ENCODE data around the gene SH2B2. TPM values are rescaled to one million over a fixed set of nuclear protein-coding genes. Genes with fewer than 3 reads are reported as not detected.

SH2B2 gene
- total RNA-seq, 1 donor from 2014 or later: 17.0 TPM

GRCh38 chr7:102279537-102280400, 6.9 kb upstream of the SH2B2 start:
- intact Hi-C loops (cut with DNase I): loop anchor here (10.0 kb wide), 1 partner anchor 735 kb away; no protein-coding TSS in a partner anchor
- no peak for DNase-seq
- no peaks in the 10 kb centered on the region for H3K27me3 ChIP-seq (ENCODE audit: low read depth)
- no peaks in the 10 kb centered on the region for H3K36me3 ChIP-seq
- no peaks in the 10 kb centered on the region for H3K9me3 ChIP-seq
- no peak overlapping the region for H3K27ac ChIP-seq
- peak; percentile 79 to 82 for ATAC-seq
- TF ChIP-seq CTCF (IDR thresholded peaks at IDR 0.05): peak; percentile 82
- peaks cover 9% of the 10 kb centered on the region for H3K4me1 ChIP-seq
- H3K4me3 ChIP-seq: no peak overlapping the region

- no peak for DNase-seq
- H3K4me3 ChIP-seq: no peak overlapping the region
- H3K27ac ChIP-seq: no peak overlapping the region
- H3K27me3 ChIP-seq (ENCODE audit: low read depth): no peaks in the 10 kb centered on the region
- intact Hi-C loops (cut with DNase I): no loop called here
- no peaks in the 10 kb centered on the region for H3K9me3 ChIP-seq
- no peaks in the 10 kb centered on the region for H3K36me3 ChIP-seq
- H3K4me1 ChIP-seq: peaks cover 16% of the 10 kb centered on the region
- no peak for TF ChIP-seq CTCF (IDR thresholded peaks at IDR 0.05)
- ATAC-seq: no peak
These were observed 6.1 kb upstream of the SH2B2 start for GRCh38 chr7:102280521-102280920.

GRCh38 chr7:102281785-102282184, 4.9 kb upstream of the SH2B2 start:
- DNase-seq: no peak

GRCh38 chr7:102282465-102283362, 4.0 kb upstream of the SH2B2 start:
- no peak overlapping the region for H3K27ac ChIP-seq
- no peak overlapping the region for H3K4me3 ChIP-seq
- no peaks in the 10 kb centered on the region for H3K27me3 ChIP-seq (ENCODE audit: low read depth)
- no peaks in the 10 kb centered on the region for H3K9me3 ChIP-seq
- no peak for DNase-seq
- intact Hi-C loops (cut with DNase I): no loop called here
- TF ChIP-seq CTCF (IDR thresholded peaks at IDR 0.05): no peak
- ATAC-seq: no peak
- no peaks in the 10 kb centered on the region for H3K36me3 ChIP-seq
- peaks cover 24% of the 10 kb centered on the region for H3K4me1 ChIP-seq

More at GRCh38 chr7:102281785-102282184, 4.9 kb upstream of the SH2B2 start:
- Histone ChIP-seq H3K9me3 (no peaks in the 10 kb centered on the region), H3K27me3 (ENCODE audit: low read depth) (no peaks in the 10 kb centered on the region), H3K4me1 (peaks cover 23% of the 10 kb centered on the region), H3K4me3 (no peak overlapping the region), H3K27ac (no peak overlapping the region), H3K36me3 (no peaks in the 10 kb centered on the region)
- TF ChIP-seq CTCF (IDR thresholded peaks at IDR 0.05): no peak
- ATAC-seq: no peak
- intact Hi-C loops (cut with DNase I): no loop called here

- intact Hi-C loops (cut with DNase I): no loop called here
- no peak for ATAC-seq
These were observed 3.0 kb upstream of the SH2B2 start for GRCh38 chr7:102283477-102284189.

More at GRCh38 chr7:102283477-102284189, 3.0 kb upstream of the SH2B2 start:
- H3K4me3 ChIP-seq: no peak overlapping the region
- no peaks in the 10 kb centered on the region for H3K9me3 ChIP-seq
- H3K27ac ChIP-seq: no peak overlapping the region
- H3K4me1 ChIP-seq: peaks cover 33% of the 10 kb centered on the region
- H3K27me3 ChIP-seq (ENCODE audit: low read depth): no peaks in the 10 kb centered on the region
- no peak for TF ChIP-seq CTCF (IDR thresholded peaks at IDR 0.05)
- no peak for DNase-seq
- no peaks in the 10 kb centered on the region for H3K36me3 ChIP-seq
